Measurements from ENCODE around the gene SKA2.

SKA2 gene

DNA sequence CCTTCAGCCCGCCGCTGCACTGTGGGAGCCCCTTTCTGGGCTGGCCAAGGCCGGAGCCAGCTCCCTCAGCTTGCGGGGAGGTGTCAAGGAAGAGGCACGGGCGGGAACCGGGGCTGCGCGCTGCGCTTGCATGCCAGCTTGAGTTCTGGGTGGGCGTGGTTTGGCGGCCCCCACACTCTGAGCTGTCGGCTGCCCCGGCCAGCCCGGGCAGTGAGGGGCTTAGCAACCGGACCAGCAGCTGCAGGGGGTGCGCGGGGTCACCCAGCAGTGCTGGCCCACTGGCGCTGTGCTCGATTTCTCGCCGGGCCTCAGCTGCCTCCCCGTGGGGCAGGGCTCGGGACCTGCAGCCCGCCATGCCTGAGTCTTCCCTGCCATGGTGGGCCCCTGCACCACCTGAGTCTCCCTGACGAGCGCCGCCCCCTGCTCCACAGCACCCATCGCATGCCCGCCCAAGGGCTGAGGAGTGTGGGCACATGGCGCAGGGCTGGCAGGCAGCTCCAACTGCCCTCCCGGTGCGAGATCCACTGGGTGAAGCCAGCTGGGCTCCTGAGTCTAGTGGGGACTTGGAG, 17.5 kb upstream of the SKA2 start:
- H3K36me3 ChIP-seq (ENCODE audit: insufficient read depth, low read length) = peaks cover 68% of the 10 kb centered on the region
- no peak overlapping the region for H3K9ac ChIP-seq (ENCODE audit: low read depth, low read length)
- ATAC-seq (ENCODE audit: insufficient read depth, low read depth) (no peak), DNase-seq (no peak)
- H2AFZ ChIP-seq (ENCODE audit: low read depth, low read length) = no peak overlapping the region
- TF ChIP-seq, protein P1, sequence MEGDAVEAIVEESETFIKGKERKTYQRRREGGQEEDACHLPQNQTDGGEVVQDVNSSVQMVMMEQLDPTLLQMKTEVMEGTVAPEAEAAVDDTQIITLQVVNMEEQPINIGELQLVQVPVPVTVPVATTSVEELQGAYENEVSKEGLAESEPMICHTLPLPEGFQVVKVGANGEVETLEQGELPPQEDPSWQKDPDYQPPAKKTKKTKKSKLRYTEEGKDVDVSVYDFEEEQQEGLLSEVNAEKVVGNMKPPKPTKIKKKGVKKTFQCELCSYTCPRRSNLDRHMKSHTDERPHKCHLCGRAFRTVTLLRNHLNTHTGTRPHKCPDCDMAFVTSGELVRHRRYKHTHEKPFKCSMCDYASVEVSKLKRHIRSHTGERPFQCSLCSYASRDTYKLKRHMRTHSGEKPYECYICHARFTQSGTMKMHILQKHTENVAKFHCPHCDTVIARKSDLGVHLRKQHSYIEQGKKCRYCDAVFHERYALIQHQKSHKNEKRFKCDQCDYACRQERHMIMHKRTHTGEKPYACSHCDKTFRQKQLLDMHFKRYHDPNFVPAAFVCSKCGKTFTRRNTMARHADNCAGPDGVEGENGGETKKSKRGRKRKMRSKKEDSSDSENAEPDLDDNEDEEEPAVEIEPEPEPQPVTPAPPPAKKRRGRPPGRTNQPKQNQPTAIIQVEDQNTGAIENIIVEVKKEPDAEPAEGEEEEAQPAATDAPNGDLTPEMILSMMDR (IDR thresholded peaks at IDR 0.05; ENCODE audit: borderline replicate concordance, extremely low read depth, low read length, poor library complexity, severe bottlenecking) = no peak
- TF ChIP-seq EZH2 (IDR thresholded peaks at IDR 0.05; ENCODE audit: borderline replicate concordance, low read depth, low read length, severe bottlenecking) = no peak
- H3K27me3 ChIP-seq (ENCODE audit: insufficient read depth, low read length, poor library complexity) = no peaks in the 10 kb centered on the region
- no peaks in the 10 kb centered on the region for H3K9me3 ChIP-seq (ENCODE audit: insufficient read depth, low read length, severe bottlenecking)
- no peak overlapping the region for H3K4me2 ChIP-seq (ENCODE audit: insufficient read depth, low read length)
- peaks cover 27% of the 10 kb centered on the region; the same call in 1 of the 2 replicates for H4K20me1 ChIP-seq (ENCODE audit: insufficient read depth, low read length)
- no peaks in the 10 kb centered on the region for H3K4me1 ChIP-seq (ENCODE audit: insufficient read depth, low read length)
- no peak overlapping the region for H3K27ac ChIP-seq (ENCODE audit: low read length)
- peaks cover 87% of the 10 kb centered on the region for H3K79me2 ChIP-seq (ENCODE audit: insufficient read depth, low read length)
- no peak overlapping the region for H3K4me3 ChIP-seq (ENCODE audit: low read depth in 1 of 2, low read length in 2 of 2)

DNA sequence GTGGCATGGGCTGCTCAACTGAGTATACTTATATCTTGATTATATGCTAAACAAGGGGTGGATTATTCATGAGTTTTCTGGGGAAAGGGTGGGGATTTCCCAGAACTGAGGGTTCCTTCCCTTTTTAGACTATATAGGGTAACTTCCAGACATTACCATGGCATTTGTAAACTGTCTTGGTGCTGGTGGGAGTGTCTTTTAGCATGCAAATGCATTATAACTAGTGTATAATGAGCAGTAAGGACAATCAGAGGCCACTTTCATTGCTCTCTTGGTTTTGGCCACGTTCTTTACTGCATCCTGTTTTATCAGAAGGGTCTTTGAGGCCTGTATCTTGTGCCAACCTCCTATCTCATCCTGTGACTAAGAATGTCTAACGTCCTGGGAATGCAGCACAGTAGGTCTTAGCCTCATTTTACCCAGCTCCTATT, 12.6 kb upstream of the SKA2 start:
- DNase-seq (no peak), ATAC-seq (ENCODE audit: insufficient read depth, low read depth) (no peak)
- no peak overlapping the region for H3K27ac ChIP-seq (ENCODE audit: low read length)
- H3K9ac ChIP-seq (ENCODE audit: low read depth, low read length) = no peak overlapping the region
- H2AFZ ChIP-seq (ENCODE audit: low read depth, low read length) = no peak overlapping the region
- H3K9me3 ChIP-seq (ENCODE audit: insufficient read depth, low read length, severe bottlenecking) = no peaks in the 10 kb centered on the region
- H3K4me3 ChIP-seq (ENCODE audit: low read depth in 1 of 2, low read length in 2 of 2) = no peak overlapping the region
- H3K79me2 ChIP-seq (ENCODE audit: insufficient read depth, low read length) = peaks cover 85% of the 10 kb centered on the region
- peaks cover 47% of the 10 kb centered on the region for H3K36me3 ChIP-seq (ENCODE audit: insufficient read depth, low read length)
- H4K20me1 ChIP-seq (ENCODE audit: insufficient read depth, low read length) = peaks cover 11% of the 10 kb centered on the region
- no peak overlapping the region for H3K4me2 ChIP-seq (ENCODE audit: insufficient read depth, low read length)
- peaks cover 6% of the 10 kb centered on the region; the same call in 1 of the 2 replicates for H3K4me1 ChIP-seq (ENCODE audit: insufficient read depth, low read length)
- TF ChIP-seq, protein P1 (IDR thresholded peaks at IDR 0.05; ENCODE audit: borderline replicate concordance, extremely low read depth, low read length, poor library complexity, severe bottlenecking) = no peak
- TF ChIP-seq EZH2 (IDR thresholded peaks at IDR 0.05; ENCODE audit: borderline replicate concordance, low read depth, low read length, severe bottlenecking) = no peak
- H3K27me3 ChIP-seq (ENCODE audit: insufficient read depth, low read length, poor library complexity) = no peaks in the 10 kb centered on the region

DNA sequence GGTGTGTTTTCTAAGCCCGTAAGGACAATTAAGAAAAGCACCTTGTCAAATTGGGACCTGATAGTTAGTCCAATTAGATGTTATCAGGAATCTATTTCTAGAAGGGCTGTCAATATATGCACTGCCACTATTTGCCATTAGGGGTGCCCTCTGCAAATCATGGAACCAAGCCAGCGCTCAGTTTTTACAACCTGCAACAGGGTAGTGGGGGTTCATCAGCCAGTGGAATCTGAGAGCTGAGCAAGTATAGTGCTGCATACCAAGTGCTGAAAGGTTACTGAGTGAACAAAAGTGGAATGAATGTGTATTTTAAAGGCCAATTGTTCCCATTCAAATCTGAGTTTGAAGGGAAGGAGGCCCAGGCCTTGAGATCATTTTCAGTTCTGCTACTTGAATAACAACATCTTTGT, 11.0 kb upstream of the SKA2 start:
- Histone ChIP-seq H3K4me2 (ENCODE audit: insufficient read depth, low read length) (peak overlapping the region; percentile 30; the same call in 1 of the 2 replicates), H3K27ac (ENCODE audit: low read length) (no peak overlapping the region), H3K9ac (ENCODE audit: low read depth, low read length) (no peak overlapping the region)

More for the DNA sequence above, 11.0 kb upstream of the SKA2 start:
- Histone ChIP-seq H3K79me2 (ENCODE audit: insufficient read depth, low read length) (peaks cover 94% of the 10 kb centered on the region), H3K4me3 (ENCODE audit: low read depth in 1 of 2, low read length in 2 of 2) (no peak overlapping the region), H2AFZ (ENCODE audit: low read depth, low read length) (peak overlapping the region; percentile 44; the same call in 1 of the 2 replicates), H4K20me1 (ENCODE audit: insufficient read depth, low read length) (peaks cover 10% of the 10 kb centered on the region), H3K27me3 (ENCODE audit: insufficient read depth, low read length, poor library complexity) (no peaks in the 10 kb centered on the region), H3K36me3 (ENCODE audit: insufficient read depth, low read length) (peaks cover 51% of the 10 kb centered on the region), H3K4me1 (ENCODE audit: insufficient read depth, low read length) (peaks cover 13% of the 10 kb centered on the region; the same call in 1 of the 2 replicates), H3K9me3 (ENCODE audit: insufficient read depth, low read length, severe bottlenecking) (no peaks in the 10 kb centered on the region)
- TF ChIP-seq, protein P1 (IDR thresholded peaks at IDR 0.05; ENCODE audit: borderline replicate concordance, extremely low read depth, low read length, poor library complexity, severe bottlenecking) = peak; percentile 70
- TF ChIP-seq EZH2 (IDR thresholded peaks at IDR 0.05; ENCODE audit: borderline replicate concordance, low read depth, low read length, severe bottlenecking) = no peak
- DNase-seq (peak; percentile 49), ATAC-seq (ENCODE audit: insufficient read depth, low read depth) (peak; percentile 79)

Measured in DND-41 (cell line).